ENCODE data around the gene GPC6. TPM values are rescaled to one million over a fixed set of nuclear protein-coding genes. Genes with fewer than 3 reads are reported as not detected.

GPC6 gene
- polyA plus RNA-seq, 1 of the 3 experiments (the other 2 are of a cell fraction), result 6.7 TPM

DNA sequence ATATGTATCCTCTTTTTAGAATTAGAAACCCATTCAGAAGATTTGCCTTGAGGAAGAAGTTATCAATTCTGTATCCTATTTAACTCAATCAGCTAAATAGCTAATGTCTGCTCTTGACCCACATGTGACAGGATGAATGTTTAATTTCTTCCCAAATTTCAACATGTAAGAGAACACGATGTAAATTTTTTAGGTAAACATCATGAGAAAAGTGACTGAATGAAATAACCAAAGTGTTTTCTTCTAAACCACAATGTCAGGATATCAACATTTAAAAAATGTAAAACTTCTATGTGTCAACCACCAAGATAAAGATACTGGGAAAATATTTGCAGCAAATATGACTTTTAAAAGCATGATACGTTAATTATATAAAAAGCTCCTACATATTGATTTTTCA, 950.4 kb downstream of the GPC6 start:
- no peak for DNase-seq
- no peak overlapping the region for H3K27ac ChIP-seq (ENCODE audit: low read depth in 2 of 2, low read length in 1 of 2)
- no peaks in the 10 kb centered on the region for H3K36me3 ChIP-seq (replicated peaks in 1 of 2; ENCODE audit: control insufficient read depth in 1 of 2, insufficient read depth in 2 of 2, low read length in 1 of 2)
- no peaks in the 10 kb centered on the region for H3K9me3 ChIP-seq
- TF ChIP-seq, protein P1, sequence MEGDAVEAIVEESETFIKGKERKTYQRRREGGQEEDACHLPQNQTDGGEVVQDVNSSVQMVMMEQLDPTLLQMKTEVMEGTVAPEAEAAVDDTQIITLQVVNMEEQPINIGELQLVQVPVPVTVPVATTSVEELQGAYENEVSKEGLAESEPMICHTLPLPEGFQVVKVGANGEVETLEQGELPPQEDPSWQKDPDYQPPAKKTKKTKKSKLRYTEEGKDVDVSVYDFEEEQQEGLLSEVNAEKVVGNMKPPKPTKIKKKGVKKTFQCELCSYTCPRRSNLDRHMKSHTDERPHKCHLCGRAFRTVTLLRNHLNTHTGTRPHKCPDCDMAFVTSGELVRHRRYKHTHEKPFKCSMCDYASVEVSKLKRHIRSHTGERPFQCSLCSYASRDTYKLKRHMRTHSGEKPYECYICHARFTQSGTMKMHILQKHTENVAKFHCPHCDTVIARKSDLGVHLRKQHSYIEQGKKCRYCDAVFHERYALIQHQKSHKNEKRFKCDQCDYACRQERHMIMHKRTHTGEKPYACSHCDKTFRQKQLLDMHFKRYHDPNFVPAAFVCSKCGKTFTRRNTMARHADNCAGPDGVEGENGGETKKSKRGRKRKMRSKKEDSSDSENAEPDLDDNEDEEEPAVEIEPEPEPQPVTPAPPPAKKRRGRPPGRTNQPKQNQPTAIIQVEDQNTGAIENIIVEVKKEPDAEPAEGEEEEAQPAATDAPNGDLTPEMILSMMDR (IDR thresholded peaks at IDR 0.05), result no peak
- TF ChIP-seq, protein P2, sequence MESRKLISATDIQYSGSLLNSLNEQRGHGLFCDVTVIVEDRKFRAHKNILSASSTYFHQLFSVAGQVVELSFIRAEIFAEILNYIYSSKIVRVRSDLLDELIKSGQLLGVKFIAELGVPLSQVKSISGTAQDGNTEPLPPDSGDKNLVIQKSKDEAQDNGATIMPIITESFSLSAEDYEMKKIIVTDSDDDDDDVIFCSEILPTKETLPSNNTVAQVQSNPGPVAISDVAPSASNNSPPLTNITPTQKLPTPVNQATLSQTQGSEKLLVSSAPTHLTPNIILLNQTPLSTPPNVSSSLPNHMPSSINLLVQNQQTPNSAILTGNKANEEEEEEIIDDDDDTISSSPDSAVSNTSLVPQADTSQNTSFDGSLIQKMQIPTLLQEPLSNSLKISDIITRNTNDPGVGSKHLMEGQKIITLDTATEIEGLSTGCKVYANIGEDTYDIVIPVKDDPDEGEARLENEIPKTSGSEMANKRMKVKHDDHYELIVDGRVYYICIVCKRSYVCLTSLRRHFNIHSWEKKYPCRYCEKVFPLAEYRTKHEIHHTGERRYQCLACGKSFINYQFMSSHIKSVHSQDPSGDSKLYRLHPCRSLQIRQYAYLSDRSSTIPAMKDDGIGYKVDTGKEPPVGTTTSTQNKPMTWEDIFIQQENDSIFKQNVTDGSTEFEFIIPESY (IDR thresholded peaks at IDR 0.05; ENCODE audit: borderline replicate concordance, low read depth), result no peak
- TF ChIP-seq TAF1 (IDR thresholded peaks at IDR 0.05; ENCODE audit: borderline replicate concordance, low read depth, low read length) (no peak), GATA2 (CRISPR knock-in tag; IDR thresholded peaks at IDR 0.05) (no peak), TEAD4 (IDR thresholded peaks at IDR 0.05; ENCODE audit: borderline replicate concordance, insufficient read depth) (no peak), RCOR1 (IDR thresholded peaks at IDR 0.05; ENCODE audit: low read length) (no peak), RFX5 (IDR thresholded peaks at IDR 0.05; ENCODE audit: low read length) (no peak), MXI1 (IDR thresholded peaks at IDR 0.05; ENCODE audit: low read depth, low read length) (no peak), NFIC (IDR thresholded peaks at IDR 0.05; ENCODE audit: borderline replicate concordance) (no peak), ELF1 (IDR thresholded peaks at IDR 0.05) (no peak), NRF1 (IDR thresholded peaks at IDR 0.05; ENCODE audit: low read depth, low read length) (no peak), FOXJ3 (CRISPR knock-in tag; IDR thresholded peaks at IDR 0.05) (no peak), YY1 (IDR thresholded peaks at IDR 0.05; ENCODE audit: low read depth) (no peak), TCF12 (IDR thresholded peaks at IDR 0.05) (no peak)
- TF ChIP-seq, protein P3, sequence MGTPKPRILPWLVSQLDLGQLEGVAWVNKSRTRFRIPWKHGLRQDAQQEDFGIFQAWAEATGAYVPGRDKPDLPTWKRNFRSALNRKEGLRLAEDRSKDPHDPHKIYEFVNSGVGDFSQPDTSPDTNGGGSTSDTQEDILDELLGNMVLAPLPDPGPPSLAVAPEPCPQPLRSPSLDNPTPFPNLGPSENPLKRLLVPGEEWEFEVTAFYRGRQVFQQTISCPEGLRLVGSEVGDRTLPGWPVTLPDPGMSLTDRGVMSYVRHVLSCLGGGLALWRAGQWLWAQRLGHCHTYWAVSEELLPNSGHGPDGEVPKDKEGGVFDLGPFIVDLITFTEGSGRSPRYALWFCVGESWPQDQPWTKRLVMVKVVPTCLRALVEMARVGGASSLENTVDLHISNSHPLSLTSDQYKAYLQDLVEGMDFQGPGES (IDR thresholded peaks at IDR 0.05; ENCODE audit: low read depth, low read length), result no peak
- TF ChIP-seq, protein P4, sequence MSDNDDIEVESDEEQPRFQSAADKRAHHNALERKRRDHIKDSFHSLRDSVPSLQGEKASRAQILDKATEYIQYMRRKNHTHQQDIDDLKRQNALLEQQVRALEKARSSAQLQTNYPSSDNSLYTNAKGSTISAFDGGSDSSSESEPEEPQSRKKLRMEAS (IDR thresholded peaks at IDR 0.05; ENCODE audit: low read depth), result no peak
- no peaks in the 10 kb centered on the region for H3K9me2 ChIP-seq
- H3K9ac ChIP-seq, result no peak overlapping the region
- WGBS (ENCODE audit: low lambda C conversion rate), result 86% methylated on average over 2 of the region's 2 CpGs
- ChIA-PET POLR2A (no interaction called here), CTCF (no interaction called here)
- H3K4me2 ChIP-seq, result no peak overlapping the region
- H3K4me1 ChIP-seq (ENCODE audit: control insufficient read depth in 1 of 2, insufficient read depth in 2 of 2, low read depth in 1 of 2, low read length in 1 of 2), result no peaks in the 10 kb centered on the region; a peak in 2 of 4 replicates
- H4K20me1 ChIP-seq (ENCODE audit: insufficient read depth), result no peaks in the 10 kb centered on the region
- H3F3A ChIP-seq (replicated peaks; ENCODE audit: insufficient read depth), result no peaks in the 10 kb centered on the region
- no peaks in the 10 kb centered on the region for H3K79me2 ChIP-seq (ENCODE audit: insufficient read depth)
- no peak overlapping the region for H2AFZ ChIP-seq (ENCODE audit: low read depth)
- no peak overlapping the region for H3K4me3 ChIP-seq (ENCODE audit: low read depth in 2 of 2, low read length in 1 of 2)
- H3K27me3 ChIP-seq (ENCODE audit: insufficient read depth), result no peaks in the 10 kb centered on the region
